Measurements from ENCODE around the gene EIF5AL1.
A peak's percentile ranks its signal among the peaks of the same experiment; 100 is the strongest.
"Not testable (repeated sequence)": the region's sequence is repeated elsewhere in the genome, so short reads cannot be mapped to it uniquely, and the experiment has no call there.

Gene EIF5AL1

GRCh38 chr10:79487296-79488194, 24.8 kb upstream of the EIF5AL1 start:
- peak; percentile 9 to 16 (median 10) for DNase-seq (ENCODE audit: low read depth in 2 of 3, low spot score in 1 of 3)

- no peak for DNase-seq (ENCODE audit: low read depth in 2 of 3, low spot score in 1 of 3)
Observed at GRCh38 chr10:79488336-79488735, 24.0 kb upstream of the EIF5AL1 start.

- DNase-seq (ENCODE audit: low read depth in 2 of 3, low spot score in 1 of 3), result no peak
Observed at GRCh38 chr10:79488870-79489269, 23.5 kb upstream of the EIF5AL1 start.

- no peak for DNase-seq (ENCODE audit: low read depth in 2 of 3, low spot score in 1 of 3)
Observed at GRCh38 chr10:79490400-79491142, 21.8 kb upstream of the EIF5AL1 start.

DNA sequence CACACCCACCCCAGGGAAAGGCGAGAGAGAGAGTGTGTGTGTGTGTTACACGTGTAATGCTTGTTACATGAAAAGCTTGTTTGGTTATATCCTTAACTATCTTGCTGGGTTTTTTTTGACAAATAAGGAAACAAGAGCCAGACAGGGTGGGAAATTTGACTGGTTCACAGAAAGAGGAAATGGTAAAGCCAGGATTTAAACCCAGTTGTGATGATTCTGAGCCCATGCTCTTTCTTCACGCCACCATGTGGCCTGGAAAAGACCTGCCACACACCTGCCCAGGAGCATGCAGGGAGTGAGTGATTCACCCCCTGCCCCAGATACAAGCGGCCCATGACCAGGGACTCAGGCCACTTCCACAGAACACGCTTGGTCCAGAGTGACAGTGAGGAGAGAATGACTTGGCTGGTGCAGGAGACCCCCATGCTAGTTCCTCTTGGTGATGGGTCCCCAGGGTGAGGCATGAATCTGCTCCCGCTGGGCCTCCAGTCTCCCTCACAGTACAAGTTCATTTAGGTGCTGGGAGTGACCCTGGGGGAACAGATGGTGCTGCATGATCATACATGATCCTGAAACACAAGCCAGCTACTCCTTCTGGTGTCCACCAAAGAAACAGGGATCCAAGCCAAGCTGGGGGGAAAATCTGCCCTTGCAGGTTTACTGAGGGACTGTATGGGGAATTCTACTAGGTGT, 21.0 kb upstream of the EIF5AL1 start:
- no peak for DNase-seq (ENCODE audit: low read depth in 2 of 3, low spot score in 1 of 3)

GRCh38 chr10:79492256-79492655, 20.1 kb upstream of the EIF5AL1 start:
- no peak for DNase-seq (ENCODE audit: low read depth in 2 of 3, low spot score in 1 of 3)

GRCh38 chr10:79492839-79493238, 19.5 kb upstream of the EIF5AL1 start:
- no peak for DNase-seq (ENCODE audit: low read depth in 2 of 3, low spot score in 1 of 3)

GRCh38 chr10:79493806-79494205, 18.5 kb upstream of the EIF5AL1 start:
- DNase-seq (ENCODE audit: low read depth in 2 of 3, low spot score in 1 of 3), result no peak

- DNase-seq (ENCODE audit: low read depth in 2 of 3, low spot score in 1 of 3), result no peak
Observed at GRCh38 chr10:79494871-79495705, 17.2 kb upstream of the EIF5AL1 start.

GRCh38 chr10:79495791-79496190, 16.5 kb upstream of the EIF5AL1 start:
- no peak for DNase-seq (ENCODE audit: low read depth in 2 of 3, low spot score in 1 of 3)

- DNase-seq (ENCODE audit: low read depth in 2 of 3, low spot score in 1 of 3), result no peak
Observed at GRCh38 chr10:79496896-79497295, 15.4 kb upstream of the EIF5AL1 start.

- no peak for DNase-seq (ENCODE audit: low read depth in 2 of 3, low spot score in 1 of 3)
Observed at GRCh38 chr10:79498291-79498829, 14.0 kb upstream of the EIF5AL1 start.

DNA sequence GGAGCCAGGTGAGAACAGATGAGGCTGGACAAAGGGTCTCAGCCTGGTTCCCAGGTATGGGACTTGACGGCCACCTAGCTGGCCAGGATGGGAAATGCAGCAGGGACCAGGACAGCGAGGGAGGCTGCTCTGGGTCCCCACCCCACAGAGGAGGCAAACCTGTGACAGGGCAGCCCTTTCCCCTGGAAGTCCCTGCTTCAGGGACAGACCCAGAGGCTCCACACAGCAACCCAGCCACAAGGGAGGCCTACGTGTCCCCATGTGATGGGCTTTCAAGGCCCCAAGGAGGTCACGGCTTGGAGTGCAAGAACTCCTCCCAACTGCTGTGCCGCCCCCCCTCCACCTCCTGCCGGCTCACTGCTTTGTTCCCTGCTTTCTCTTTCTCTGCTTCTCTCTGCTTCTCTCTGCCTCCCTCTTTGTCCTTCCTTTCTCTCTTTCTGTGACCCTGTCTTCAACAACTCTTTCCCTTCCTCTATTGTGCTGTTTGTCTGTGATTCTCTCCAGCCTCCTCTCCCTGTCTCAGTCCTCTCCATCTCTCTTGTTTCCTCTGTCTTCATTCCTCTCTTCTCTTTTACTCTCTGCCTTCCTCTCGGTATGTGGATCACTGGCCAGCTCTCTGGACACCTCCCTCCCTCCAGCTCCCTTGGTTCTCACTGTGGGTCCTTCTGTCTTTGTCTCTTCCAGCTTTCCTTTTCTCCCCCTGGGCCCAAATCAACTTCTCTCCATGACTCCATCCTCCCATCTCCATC, 9.6 kb upstream of the EIF5AL1 start:
- no peak for DNase-seq (ENCODE audit: low read depth in 2 of 3, low spot score in 1 of 3)

- DNase-seq (ENCODE audit: low read depth in 2 of 3, low spot score in 1 of 3), result not testable (repeated sequence)
Observed at GRCh38 chr10:79503787-79504186, 8.5 kb upstream of the EIF5AL1 start.

GRCh38 chr10:79504483-79504882, 7.8 kb upstream of the EIF5AL1 start:
- not testable (repeated sequence) for DNase-seq (ENCODE audit: low read depth in 2 of 3, low spot score in 1 of 3)

DNA sequence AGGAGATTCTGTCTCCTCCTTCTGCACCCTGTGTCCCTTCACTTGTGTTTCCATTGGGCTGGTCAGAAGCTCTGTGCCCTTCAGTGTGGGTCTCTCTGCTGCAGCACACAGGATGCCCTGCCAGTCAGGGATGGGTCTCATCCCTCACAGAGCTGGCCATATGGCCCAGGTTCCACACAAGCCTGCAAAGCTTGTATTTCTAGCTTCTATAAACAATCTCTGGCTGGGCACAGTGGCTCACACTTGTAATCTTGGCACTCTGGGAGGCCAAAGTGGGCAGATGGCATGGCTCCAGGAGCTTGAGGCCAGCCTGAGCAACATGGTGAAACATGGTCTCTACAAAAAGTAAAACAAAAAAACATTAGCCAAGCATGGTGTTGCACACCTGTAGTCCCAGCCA, 7.0 kb upstream of the EIF5AL1 start:
- not testable (repeated sequence) for DNase-seq (ENCODE audit: low read depth in 2 of 3, low spot score in 1 of 3)

GRCh38 chr10:79505829-79506228, 6.5 kb upstream of the EIF5AL1 start:
- no peak for DNase-seq (ENCODE audit: low read depth in 2 of 3, low spot score in 1 of 3)

DNA sequence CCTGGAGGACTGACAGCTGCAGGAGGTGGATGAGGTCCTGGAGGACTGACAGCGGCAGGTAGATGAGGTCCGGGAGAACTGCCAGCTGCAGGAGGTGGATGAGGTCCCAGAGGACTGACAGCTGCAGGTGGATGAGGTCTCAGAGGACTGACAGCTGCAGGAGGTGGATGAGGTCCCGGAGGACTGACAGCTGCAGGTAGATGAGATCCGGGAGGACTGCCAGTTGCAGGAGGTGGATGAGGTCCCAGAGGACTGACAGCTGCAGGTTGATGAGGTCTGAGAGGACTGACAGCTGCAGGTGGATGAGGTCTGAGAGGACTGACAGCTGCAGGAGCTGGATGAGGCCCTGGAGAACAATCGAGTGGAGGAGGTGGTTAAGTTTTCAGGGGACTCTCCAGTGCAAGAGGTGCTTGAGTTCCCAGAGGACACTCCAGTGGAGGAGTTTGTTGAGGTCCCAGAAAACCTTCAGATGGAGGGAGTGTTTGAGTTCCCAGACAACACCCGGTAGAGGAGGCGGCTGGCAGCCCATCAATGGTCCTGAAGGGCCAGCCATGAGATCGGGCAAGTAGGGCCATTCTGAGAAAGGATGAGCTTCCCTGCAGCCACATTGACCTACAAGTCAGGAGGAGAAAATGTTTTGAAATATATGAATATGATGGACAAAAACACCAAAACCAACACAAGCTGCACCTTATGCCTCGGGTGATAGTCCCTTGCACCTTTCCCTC, 4.7 kb upstream of the EIF5AL1 start:
- DNase-seq (ENCODE audit: low read depth in 2 of 3, low spot score in 1 of 3), result no peak

DNA sequence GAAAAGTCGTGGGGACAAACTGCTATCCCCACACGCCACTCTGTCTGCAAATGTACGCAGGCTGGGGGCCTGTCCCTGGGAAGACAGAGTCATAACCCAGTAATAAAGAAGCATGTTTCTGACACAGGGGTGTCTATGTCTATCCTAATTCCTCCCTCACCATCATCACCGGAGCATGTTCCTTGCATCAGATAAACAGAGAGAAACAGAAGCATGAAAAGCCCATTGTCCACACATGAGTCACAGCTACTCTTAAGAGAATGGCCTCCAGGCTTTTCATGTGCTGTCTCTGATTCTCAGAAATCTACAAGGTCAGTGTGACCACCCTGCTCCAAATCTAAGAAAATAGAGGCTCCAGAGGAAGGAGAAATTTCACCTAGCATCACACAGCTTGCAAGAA, 4.1 kb upstream of the EIF5AL1 start:
- not testable (repeated sequence) for DNase-seq (ENCODE audit: low read depth in 2 of 3, low spot score in 1 of 3)
